ENCODE measurements around the gene CCR9.
A peak's percentile ranks its signal among the peaks of the same experiment; 100 is the strongest.

DNA sequence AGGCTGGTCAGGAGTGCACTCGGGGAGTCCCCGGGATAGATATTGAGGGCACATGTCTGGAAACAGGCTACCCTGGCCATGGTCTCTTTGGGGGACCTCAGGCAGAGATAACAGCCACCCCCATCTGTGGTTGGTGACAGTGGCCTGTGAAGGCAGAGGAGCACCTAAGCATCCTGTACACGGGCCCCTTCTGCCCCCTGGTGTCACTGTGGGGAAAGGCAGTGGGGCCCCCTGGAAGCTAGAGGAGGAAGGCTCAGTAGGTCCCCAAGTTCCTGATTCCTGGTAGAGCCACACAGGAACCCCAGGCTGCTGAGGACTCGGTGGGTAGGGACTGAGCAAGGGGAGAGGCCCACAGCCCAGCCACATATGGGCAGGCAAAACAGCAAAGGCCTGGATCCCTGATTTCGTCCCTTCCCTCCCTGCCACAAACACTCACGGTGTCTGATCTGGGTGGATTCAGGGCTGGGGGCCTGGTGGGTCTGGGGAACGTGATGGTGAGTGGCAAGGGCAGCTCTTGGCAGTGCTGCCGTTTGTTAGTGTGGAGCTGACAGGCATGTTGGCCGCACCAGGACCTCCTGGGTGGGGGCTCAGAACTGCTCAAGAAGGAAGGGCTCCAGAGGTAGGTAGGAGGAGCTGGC lies 42.8 kb downstream of the CCR9 start:
- TF ChIP-seq JUND (IDR thresholded peaks at IDR 0.05) (no peak), ZFX (IDR thresholded peaks at IDR 0.05) (no peak), MAX (IDR thresholded peaks at IDR 0.05) (no peak), CTCF (IDR thresholded peaks at IDR 0.05 in 2 of 3, conservative IDR thresholded peaks at IDR 0.05 in 1 of 3; ENCODE audit: borderline replicate concordance in 1 of 3, insufficient read depth in 1 of 3, low read depth in 2 of 3, low read length in 2 of 3) (peak; percentile 69 to 83 (median 83)), POLR2A (IDR thresholded peaks at IDR 0.05; ENCODE audit: borderline replicate concordance, extremely low read depth, insufficient read depth, insufficient read length) (no peak), REST (IDR thresholded peaks at IDR 0.05; ENCODE audit: low read depth) (no peak), POLR2AphosphoS5 (IDR thresholded peaks at IDR 0.05; ENCODE audit: low read depth, low read length) (no peak), SP1 (IDR thresholded peaks at IDR 0.05; ENCODE audit: low read depth) (no peak), ELF1 (IDR thresholded peaks at IDR 0.05; ENCODE audit: borderline replicate concordance, low read depth) (no peak), EGR1 (IDR thresholded peaks at IDR 0.05; ENCODE audit: low read depth) (no peak)

Measured in HCT116 (cell line).